Stimulated activated CD4-positive, alpha-beta T cell treated with anti-CD3 and anti-CD28 coated beads, Interleukin-4, amount 100 ng/mL, for 1 hour (primary cell): ENCODE measurements around the gene PI4KB.

ENCODE experiments used
- DNase-seq: peaks from one replicate; pipeline ENCODE4 v3.0.0-alpha.2; 2020

PI4KB gene

DNA sequence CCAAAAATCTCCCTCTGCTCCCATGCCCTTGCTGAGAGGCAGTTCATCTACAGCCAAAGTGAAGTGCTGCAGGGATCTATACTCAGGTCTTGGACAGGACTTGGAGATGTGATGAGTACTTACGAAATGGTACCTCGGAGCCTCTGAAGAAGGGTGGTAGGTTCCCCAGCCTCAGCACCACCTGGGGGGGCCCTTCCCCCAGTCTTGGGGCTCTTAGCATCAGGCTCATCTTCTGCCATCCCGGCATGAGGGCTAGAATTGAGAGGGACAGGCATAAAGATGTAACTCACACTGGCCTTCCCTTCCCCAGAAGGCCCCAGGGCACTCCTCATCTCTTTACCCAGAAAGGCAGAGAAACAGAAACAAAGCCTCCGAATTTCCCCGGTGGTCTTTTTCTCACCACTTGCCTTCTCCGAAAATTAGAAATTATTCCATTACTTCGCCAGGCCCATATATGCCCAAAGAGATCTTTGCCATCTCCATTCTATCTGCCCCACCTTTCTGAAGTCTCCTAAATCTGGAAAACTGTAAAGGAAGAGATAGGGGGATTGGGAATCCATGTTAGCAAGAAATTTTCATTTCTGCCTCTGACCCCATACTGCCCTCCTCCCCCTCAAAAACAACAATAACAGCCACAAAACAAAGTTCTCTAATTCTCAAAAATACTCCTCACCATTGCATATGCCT is 19.0 kb upstream of the PI4KB start:
- no peak for DNase-seq

DNA sequence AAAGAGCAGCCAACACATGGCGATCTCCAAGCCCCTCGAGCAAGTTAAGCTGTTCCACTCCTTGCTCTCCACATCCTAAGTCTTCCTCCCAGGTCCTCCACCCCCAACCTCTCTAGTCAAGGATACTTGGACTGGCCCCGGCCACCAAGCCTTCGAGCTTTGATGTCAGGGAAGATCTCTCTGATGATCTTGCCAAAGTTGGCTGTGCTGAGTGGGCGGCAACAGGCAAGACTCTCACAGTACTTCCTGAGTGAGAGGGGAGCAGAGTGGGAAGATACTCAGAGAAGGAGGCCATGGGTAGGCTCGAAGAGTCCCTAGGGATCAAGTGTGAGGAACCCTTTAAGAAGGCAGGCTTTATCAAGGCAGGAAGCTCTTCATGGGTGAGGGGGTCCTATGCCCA is 17.1 kb upstream of the PI4KB start:
- DNase-seq, result no peak

DNA sequence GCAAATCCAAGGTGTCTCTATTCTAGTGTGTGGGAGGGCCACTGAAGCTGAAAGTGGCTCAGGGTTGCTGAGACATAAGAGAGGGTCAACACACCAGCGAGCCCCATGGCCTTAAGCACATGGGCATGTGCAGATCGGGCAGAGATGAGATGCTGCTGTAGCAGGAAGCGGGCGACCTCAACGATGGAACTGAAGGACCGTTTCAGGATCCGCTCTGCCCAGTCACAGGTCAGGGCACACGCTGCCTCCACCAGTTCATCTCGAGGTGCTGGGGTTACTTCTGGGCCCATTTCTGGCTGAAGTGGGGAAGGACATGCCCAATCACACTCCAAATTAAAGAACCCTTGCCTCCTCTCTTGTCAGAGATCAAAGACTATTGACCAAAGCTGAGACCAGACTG is 16.4 kb upstream of the PI4KB start:
- no peak for DNase-seq

DNA sequence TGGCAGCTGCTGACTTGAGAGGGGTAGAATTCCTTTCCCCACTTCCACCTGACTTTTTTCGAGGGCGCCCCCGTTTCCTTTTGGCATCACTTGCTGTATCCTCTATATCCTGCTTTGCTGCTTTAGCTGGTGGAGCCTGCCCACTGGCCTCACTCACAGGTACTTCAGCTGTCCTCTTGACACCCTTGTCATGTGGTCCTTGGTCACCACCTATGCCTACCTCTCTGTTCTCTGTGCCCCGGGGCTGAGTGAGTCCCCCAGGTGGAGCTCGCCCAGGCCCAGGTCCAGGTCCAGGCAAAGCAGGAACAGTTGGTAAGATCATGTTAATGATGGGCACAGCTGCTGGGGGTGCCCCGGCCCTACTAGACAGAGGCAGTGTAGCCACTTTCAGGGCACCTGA is 15.4 kb upstream of the PI4KB start:
- DNase-seq, result no peak

DNA sequence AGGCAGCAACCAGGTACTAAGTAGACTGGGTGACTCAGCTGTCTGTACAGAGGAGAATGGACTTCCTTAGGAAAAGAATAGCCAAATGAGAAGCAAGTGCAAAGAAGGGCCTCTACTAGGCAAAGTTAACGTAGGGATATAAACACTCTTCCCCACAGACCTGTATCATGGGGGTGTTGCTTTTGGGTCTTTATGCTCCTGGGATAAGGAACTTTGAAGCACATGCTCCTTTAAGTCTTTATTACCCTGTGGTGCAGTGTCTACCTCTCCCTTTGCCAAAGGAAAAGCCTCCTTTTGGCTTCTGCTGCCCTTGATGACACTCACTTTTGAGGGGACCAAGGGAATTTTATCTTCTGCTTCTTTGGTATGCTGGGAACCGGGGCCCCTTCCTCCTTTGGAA is 14.8 kb upstream of the PI4KB start:
- DNase-seq, result no peak

DNA sequence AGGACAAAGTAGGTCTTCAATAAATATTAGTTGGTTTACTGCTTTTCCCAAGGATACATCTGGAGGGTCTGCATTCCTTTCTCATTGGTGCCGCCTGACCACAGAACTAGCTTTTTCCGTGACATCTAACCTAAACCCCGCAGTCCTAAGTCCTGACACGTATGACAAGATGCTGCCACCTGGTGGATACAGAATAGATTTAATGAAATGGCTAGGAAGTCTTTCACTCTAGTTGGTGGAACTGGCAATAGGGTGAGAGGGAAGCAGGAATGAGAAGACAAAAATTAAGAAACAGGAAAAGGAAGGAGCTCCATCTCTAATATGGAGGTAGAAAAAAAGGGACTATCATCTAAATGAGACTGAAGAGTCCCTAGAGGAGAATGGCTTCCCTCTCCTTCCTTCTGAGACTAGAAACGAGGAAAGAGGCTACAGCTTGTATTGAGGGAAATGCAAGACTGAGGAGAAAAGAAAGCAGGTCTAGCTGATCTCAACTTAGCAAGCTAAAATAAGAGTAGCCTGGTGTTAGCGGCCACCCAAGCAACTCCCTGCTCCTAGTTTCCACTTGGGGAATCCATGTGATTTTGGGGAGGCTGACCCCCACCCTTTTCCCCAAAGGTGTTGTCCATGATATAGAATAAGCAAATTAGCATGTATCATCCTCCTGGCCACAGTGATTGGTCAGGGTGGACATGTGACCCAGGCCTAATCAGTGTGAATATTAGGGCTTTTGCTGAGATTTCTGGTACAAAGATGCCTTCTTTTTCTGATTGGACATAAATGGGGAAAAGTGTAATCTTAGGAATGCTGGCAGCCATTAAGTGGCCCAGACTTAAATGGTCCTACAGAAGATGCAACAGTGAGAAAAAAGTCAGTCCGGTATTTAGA is 13.9 kb upstream of the PI4KB start:
- peak; percentile 14 for DNase-seq

DNA sequence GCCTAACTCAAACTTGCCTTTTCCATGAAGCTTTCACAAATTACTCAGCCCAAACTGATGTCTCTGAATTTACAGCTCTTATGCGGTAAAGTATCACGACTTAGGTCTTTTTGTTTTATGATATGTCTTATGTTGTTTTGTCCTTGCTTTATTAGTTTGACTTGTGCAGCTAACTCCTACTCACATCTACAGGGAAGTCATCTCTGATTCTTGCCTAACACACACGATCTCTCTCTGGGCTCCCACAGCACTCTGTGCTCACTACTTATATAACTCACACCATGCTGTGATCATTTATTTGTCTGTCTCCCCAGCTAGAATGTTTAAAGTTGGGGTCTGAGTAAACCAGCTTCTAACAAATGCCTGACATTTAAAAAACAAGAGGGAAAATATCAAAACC is 9.3 kb upstream of the PI4KB start:
- DNase-seq, result no peak

DNA sequence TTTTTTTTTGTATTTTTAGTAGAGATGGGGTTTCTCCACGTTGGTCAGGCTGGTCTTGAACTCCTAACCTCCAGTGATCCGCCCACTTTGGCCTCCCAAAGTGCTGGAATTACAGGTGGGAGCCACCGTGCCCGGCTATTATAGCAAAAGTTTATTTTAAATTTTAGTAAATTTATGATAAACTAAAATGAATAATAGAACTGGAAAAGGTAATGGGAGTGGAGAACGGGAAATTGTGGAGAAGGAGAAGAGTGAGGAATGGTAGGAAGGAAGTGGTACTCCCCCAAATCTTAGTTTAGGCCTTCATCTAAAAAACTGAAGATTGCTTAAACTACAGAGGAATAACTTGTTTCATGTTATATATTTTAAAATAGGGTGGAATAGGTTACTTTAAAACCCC is 7.6 kb upstream of the PI4KB start:
- DNase-seq, result no peak

DNA sequence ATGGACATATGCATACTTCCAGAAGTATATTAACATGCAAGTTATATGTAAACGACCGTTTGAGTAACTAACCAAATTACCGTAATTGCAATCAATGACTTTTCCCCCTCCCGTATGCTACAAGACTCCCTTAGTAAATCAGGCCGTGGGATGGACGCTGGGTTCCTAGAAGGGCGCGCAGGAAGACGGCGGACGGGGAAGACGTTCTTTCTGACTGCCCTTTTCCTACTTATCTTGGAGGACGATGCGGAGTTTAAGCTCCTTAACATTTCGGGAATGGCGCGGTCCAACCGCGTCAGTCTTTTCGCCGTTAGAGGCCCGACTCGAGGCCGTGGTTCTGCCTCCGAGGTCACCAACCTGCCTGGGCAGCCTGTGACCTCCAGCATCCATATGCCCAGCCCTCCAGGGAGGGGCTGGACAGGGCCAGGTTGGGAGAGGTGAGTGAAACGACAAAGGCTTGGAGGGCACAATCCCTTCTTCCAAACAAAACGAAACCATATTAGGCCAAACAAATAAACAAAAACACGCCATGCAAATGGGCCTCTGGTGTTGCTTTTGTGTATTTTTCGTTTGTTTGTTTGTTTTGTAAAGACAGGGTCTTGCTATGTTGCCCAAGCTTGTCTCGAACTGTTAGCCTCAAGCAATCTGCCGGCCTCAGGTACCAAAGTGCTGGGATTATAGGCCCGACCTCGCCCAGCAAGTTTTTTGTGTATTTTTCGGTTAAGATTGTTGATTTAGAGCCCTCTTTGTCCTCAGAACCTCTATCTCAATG is 873 bp upstream of the PI4KB start:
- DNase-seq, result no peak

DNA sequence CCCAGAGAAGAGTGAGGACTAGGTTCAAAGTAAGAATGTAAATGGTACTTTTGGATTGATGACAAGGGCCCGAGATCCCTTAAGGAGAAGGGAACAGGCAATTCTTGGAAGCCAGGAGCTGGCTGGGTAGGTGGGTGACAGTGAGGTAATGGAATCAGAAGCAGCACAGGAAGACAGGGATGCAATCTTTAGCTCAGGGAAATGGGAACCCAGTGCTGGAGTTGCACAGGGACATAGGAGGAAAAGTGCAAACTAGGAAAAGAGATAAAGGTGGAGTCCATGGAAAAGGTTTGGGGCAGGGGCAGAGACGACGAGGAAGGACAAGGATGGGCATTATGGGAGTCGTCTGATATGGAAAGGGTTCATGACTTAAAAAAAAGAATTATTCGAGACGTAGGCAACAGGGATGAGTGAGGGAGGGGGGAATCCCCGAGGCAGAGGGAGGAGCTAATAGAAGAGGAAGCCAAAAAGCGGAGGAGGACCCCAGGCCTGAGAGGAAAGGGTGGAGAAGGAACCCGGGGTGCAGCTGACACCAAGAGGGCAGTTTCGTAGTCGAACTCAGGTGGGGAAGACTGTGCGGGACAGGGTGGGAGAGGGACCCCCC is 495 bp downstream of the PI4KB start:
- peak; percentile 57 for DNase-seq

DNA sequence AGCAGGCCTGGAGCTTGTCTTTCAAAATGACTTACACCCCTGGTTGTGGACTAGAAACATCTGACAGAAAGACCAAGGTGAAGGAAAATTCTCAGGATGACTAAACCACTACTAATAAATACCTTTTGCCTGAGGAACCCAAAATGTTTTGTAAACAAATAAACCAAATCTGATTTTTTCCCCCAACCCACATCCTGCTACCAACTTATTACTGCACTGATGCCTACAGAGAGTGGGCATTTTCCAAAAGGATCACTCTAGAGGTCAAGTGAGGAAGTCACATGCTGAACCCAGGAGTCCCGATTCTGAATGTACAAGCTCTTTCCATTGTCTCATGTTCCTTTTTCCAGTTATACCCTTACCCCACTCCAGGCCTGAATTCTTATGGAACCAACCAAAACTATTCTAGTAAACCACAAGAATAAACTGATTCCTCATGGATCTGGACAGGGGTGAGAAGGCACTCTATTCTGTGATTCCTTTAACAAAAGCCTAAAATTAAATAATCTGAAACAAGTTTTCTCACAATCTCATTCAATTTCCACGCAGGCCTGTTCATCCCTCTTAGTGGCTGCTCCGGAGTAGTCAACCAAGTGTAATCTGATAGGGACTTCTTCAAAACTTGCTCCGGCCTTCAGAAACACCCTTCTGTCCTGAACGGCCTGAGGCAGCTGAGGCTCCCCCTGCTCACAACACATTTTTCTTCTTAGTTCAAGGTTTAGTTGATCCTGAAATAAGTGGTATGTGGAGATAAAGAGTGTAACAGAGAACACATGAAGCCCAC is 1.4 kb downstream of the PI4KB start:
- DNase-seq, result no peak

DNA sequence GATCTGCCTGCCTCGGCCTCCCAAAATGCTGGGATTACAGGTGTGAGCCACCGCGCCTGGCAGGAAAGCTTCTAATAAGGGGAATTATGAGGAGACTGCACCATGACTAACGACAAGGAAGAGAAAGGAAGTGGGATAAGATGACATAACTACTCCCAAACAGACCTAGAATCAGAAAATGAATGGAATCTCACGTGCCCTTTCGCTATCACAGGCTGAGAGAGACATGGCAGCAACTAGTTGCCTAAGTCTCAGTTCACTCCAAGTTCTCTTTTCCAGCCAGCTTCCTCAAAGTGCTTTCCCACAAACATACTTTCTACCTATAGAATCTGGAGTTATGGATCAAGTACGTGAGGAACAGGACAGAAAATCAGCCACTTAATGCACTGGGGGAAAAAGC is 2.0 kb downstream of the PI4KB start:
- no peak for DNase-seq

DNA sequence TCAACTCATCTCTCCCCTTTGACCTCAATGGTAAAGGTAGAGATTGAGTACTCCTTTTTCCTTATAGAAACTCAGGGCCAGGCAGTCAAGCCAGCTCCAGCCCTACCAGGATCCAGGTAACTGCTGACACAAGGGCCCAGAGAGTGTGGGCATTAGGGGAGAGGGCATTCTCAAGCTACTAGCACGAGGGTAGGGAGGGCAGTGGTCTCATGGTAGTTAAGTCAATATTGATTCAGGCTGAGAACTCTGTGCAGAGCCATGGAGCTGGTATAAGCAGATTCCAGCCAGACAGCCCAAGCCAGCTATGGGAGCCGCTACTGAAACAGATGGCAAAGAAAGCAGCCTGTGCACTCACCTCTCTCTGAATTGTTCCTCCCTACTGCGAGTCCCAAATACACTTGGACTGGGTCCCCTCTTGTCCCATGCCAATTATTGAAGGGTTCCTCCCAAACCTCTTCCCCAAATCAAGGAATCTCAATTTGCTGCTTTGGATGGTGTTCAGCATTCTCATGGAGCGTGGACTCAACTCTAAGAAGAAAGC is 2.8 kb downstream of the PI4KB start:
- DNase-seq, result no peak

DNA sequence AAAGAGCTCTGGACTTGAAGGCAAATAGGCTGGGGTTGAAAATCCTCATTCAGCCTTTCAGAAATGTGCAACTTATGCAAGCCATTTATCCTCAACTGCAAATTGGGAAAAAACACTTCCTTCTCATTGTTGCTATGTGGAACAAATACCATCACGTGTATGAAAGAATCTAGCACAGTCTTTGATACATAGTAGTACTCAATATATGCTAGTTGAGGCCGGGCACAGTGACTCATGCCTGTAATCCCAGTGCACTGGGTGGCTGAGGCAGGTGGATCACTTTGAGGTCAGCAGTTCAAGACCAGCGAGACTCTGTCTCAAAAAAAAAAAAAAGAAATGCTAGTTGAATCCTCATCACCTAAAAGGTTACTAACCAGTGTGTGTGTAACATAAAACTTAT is 8.2 kb downstream of the PI4KB start:
- DNase-seq, result no peak

DNA sequence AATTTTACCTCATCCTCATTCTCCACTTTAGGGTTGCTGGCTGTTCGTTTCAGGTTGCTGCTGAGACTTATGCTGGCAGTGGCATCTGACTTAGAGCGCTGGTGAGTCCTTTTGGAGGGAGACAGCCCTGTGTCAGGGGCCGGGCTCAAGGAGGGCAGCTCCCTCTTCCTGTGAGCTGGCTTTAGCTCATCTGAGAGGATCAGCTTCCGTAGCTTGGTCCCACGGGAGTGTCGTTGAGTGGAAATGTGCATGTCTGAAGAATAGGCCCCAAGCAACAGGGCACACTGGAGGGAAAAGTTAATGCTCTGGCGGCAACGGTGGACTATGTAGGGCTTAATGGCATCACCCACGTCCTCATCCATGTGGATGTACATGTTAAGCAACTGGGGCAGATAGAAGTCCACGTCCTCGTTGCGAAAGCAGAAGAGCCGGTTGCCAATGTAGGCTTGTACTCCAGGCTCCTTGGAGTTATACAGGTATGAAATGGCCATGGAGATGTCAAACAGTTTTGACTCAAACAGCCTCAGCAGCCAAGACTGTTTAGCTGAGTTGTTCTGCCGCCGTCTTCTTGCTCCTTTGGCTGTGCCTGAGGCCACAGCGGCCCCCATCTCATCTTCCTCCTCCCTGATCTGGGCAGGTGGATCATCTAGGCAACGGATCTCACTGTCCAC is 11.5 kb downstream of the PI4KB start:
- no peak for DNase-seq

DNA sequence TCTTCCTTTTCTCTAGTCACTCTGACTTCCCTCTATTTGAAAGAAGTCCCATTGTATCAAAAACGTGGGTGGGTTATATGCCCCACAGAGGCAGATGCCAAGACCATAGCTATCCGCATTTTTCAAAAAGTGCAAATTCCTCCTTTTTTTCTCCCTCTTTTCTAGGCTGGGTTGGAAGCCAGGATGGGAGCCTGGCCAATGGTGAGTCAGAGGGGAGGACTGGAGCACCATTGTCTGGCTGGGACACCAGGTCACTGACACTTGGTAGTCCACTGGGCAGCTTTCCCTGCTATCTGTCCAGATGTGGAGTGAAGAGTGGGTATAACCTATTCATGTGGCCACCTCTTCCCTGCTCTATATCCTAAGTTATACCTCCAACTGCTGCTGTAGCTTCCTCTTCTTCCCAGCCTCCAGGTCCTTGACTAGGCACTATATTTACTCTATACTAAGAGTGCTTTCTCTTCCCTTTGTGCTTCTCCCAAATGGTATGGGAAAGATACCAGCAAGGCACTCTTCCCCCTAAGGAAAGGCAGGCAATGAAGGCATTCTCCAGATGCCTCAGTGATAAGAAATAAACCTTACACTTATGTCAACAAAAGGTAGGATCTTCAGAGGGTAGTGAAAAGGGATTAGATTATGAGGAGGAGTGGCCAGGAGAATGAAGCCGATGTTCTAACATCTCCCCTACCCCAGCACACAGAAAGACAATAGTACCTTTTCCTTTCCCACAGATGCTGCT is 12.9 kb downstream of the PI4KB start:
- DNase-seq, result no peak

DNA sequence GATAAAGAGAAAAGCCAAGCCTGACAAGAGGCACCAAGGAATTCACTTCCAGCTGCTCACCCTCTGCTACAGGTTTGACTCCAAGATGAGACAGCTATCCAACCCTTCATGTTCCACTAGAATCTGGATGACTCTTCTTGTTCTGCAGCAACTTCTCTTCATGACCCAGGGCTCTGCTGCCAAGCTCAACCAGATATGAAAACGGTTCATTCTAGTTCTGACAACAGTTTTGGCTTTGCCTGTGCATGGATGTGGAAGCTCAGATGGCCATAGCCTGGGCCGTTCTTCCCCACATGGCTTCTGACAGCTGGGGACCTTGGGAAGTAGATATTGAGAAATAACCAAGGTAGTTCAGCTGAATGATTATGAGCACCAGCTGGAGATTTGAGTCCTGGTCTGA is 13.7 kb downstream of the PI4KB start:
- DNase-seq, result no peak

DNA sequence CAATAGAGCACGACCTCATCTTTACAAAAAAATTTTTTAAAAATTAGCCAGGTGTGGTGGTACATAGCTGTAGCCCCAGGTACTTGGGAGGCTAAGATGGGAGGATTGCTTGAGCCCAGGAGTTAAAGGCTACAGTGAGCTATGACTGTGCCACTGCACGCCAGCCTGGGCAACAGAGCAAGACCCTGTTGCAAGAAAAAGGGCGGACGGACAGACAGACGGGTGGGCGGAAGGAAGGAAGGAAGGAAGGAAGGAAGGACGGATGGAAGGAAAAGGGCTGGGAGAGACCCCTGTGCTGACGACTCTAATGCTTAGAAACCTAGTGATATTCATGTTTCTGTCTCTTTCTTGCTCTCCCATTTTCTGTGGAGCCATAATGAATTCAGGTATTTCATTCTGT is 14.4 kb downstream of the PI4KB start:
- no peak for DNase-seq

DNA sequence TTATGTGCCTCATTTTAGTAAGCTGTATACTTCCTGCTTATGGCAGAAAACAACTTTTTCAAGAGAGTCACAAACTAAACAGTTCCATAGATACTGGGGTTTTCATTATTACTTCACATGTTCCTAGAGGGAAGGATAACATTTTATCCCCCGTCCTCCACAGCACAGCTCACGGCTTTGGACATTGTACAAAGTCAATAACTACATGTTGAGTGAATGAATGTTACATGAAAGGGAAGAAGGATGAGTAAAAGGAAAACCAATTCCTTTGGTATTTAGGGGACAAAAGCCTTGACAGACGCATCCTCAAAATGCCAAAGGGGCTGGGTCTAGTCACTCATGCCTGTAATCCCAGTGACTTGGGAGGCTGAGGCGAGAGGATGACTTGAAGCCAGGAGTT is 14.8 kb downstream of the PI4KB start:
- DNase-seq, result no peak

DNA sequence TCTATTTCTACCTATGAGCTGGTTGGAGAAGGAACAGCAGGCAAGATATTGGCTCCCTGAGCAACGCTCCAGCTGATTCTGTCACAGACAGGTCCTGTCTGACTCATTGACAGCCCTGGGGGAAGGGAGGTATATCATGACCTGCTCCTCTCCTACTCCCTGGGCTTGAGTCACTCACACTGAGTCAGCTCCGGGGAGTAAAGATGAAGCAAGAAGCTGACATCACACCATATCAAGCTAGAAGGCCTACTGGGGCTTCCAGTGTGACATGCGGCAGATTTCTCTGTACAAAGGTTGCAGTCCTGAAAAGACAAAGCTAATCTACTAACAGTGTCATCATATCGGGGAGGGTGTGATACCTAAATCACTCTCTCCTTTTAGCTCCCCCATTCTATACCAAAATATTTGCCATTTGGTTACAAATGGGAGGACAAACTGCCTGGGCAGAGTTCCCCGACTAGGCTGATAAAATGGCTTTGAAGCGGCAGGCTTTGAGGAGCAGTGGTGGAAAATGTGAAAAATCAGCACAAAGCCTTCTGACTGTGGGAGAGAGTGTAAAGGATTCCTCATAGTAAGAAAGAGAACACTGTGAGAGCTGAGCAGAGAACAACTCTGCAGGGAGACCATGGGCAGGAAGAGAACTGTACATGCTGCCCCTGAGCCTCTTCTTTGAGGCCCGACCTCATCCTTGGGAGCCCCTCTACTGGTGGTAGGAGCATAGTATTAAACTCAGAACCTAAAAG is 15.5 kb downstream of the PI4KB start:
- peak; percentile 77 for DNase-seq
